Measurements from ENCODE around the gene ABITRAM. TPM values are rescaled to one million over a fixed set of nuclear protein-coding genes. Genes with fewer than 3 reads are reported as not detected.

ABITRAM gene
- total RNA-seq, 1 donor from 2014 or later, result 4.6 TPM

Other genes starting within 250 kb of the ABITRAM start
- 1.4 TPM for gene ACTL7B, start 78.4 kb upstream of the ABITRAM start, total RNA-seq (ENCODE audit: insufficient read depth, low replicate concordance)
- gene ACTL7A, start 72.1 kb upstream of the ABITRAM start, total RNA-seq (ENCODE audit: insufficient read depth, low replicate concordance), result 0.96 TPM
- gene ELP1, start 276 bp upstream of the ABITRAM start, total RNA-seq (ENCODE audit: insufficient read depth, low replicate concordance), result 56.6 TPM
- gene CTNNAL1, start 79.1 kb downstream of the ABITRAM start, total RNA-seq (ENCODE audit: insufficient read depth, low replicate concordance), result 68.9 TPM
- gene TMEM245, start 185.5 kb downstream of the ABITRAM start, total RNA-seq (ENCODE audit: insufficient read depth, low replicate concordance), result 75.4 TPM
- 9.1 TPM for gene FRRS1L, start 232.8 kb downstream of the ABITRAM start, total RNA-seq (ENCODE audit: insufficient read depth, low replicate concordance)